CD4-positive, alpha-beta T cell (primary cell): ENCODE data around the gene CDH24. TPM values are rescaled to one million over a fixed set of nuclear protein-coding genes. Genes with fewer than 3 reads are reported as not detected.

Source experiments
- ATAC-seq: fragments of 200-7000 bp; cut with Tn5 transposase; one replicate; pipeline ENCODE4 v1.10.0; 2022; ENCODE audit warnings: mild to moderate bottlenecking; ENCODE audit not compliant: poor library complexity
- CTCF ChIA-PET: fragments of 350-600 bp; sonication (Branson Sonifier 250); formaldehyde crosslinking; loops from one replicate; lab custom pipeline; 2021; ENCODE audit warnings: antibody characterized with exemption, inconsistent platforms; lab: Charles Lee
- POLR2A ChIA-PET: fragments of 350-600 bp; sonication (Branson Sonifier 250); formaldehyde crosslinking; loops from one replicate; lab custom pipeline; 2021; ENCODE audit warnings: antibody characterized with exemption, inconsistent platforms; lab: Charles Lee
- DNase-seq, 14 experiments: peaks; one replicate each; pipeline ENCODE4 v3.0.0-alpha.2; 2013 to 2020; ENCODE audit warnings: mixed read lengths in 2 of 14
- H3K27ac ChIP-seq, 2 donors: one replicate each; pipeline versions ENCODE4 v1.5.1 to v1.7.0; 2013; ENCODE audit warnings: low read length in 2 of 2, low read depth in 1 of 2, mild to moderate bottlenecking in 1 of 2
- H3K27me3 ChIP-seq, 2 experiments: 1 replicate in 1 of 2; 2 replicates in 1 of 2; pipeline versions ENCODE4 v1.6.1 to v1.7.0; 2013; ENCODE audit warnings: low read length in 2 of 2, control low read depth in 1 of 2, mild to moderate bottlenecking in 1 of 2, moderate library complexity in 1 of 2; ENCODE audit not compliant: insufficient read depth in 2 of 2, control insufficient read depth in 1 of 2
- H3K36me3 ChIP-seq: one replicate; pipeline ENCODE4 v1.6.1; 2013; ENCODE audit warnings: low read length, control low read depth; ENCODE audit not compliant: insufficient read depth
- H3K4me1 ChIP-seq: one replicate; pipeline ENCODE4 v1.6.1; 2013; ENCODE audit warnings: low read length, control low read depth; ENCODE audit not compliant: insufficient read depth
- H3K4me3 ChIP-seq: one replicate; pipeline ENCODE4 v1.5.1; 2013; ENCODE audit warnings: mild to moderate bottlenecking, low read length, moderate library complexity
- H3K9me3 ChIP-seq, 2 experiments: 1 replicate in 1 of 2; 2 replicates in 1 of 2; pipeline versions ENCODE4 v1.6.1 to v1.7.0; 2013; ENCODE audit warnings: low read length in 2 of 2, mild to moderate bottlenecking in 2 of 2, control low read depth in 1 of 2, moderate library complexity in 1 of 2; ENCODE audit not compliant: control insufficient read depth in 1 of 2, insufficient read depth in 1 of 2
- H3K27ac Mint-ChIP-seq: one replicate; pipeline ENCODE4 v1.8.0; 2020; ENCODE audit warnings: mixed read lengths
- H3K27me3 Mint-ChIP-seq: one replicate; pipeline ENCODE4 v1.8.0; 2021; ENCODE audit warnings: mixed read lengths
- H3K36me3 Mint-ChIP-seq: one replicate; pipeline ENCODE4 v1.8.0; 2021; ENCODE audit warnings: low read depth, mixed read lengths
- H3K4me1 Mint-ChIP-seq: one replicate; pipeline ENCODE4 v1.8.0; 2021; ENCODE audit warnings: low read depth, mixed read lengths
- H3K4me3 Mint-ChIP-seq: one replicate; pipeline ENCODE4 v1.8.0; 2020; ENCODE audit warnings: mild to moderate bottlenecking, mixed read lengths
- H3K9me3 Mint-ChIP-seq: one replicate; pipeline ENCODE4 v1.8.0; 2020; ENCODE audit warnings: mixed read lengths
- intact Hi-C, 2 experiments: fragments of 100-400 bp; cut with DNase I in 1 of 2; cut with micrococcal nuclease in 1 of 2; formaldehyde crosslinking; loops; one replicate each; pipeline versions ENCODE4 v1.15.1 to v1.9.0; 2023 to 2025; cut with DNase I, micrococcal nuclease
- total RNA-seq, 174 experiments: library from RNA in 2 of 174; stranded (reverse) in 2 of 174; gene quantifications; one replicate each; pipeline ENCODE4 v1.2.3 and lab custom pipeline; 2021 to 2026
- TF ChIP-seq, protein P1 (sequence below): fragments of 200-600 bp; IDR thresholded peaks from one replicate; pipeline ENCODE4 v1.8.0; 2022; ENCODE audit warnings: antibody characterized with exemption, mild to moderate bottlenecking

Gene CDH24
- total RNA-seq, 2 experiments from 2014 or later = 3.3 to 3.7 TPM

DNA sequence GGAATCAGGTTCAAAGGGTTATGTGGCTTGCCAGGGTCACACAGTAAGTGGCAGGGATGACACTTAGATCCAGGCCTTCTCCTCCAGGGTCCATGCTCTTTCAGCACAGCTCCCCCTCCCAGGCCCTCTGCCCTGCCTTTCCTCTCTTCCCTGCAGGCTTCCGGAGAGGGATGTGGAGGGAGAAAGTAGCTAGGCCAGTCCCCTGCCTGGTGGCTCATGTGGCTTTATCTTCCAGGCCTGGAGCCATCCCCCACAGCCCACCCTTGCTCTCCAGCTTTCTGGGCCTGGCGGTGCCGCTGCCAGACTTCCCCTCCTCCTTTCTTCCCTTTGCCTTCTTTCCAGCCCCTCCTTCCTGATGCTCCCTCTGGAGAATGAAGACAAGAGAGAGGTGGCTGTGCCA, 13.6 kb downstream of the CDH24 start:
- Mint-ChIP-seq H3K36me3 (no peaks in the 10 kb centered on the region), H3K9me3 (no peaks in the 10 kb centered on the region), H3K27ac (no peak overlapping the region), H3K4me3 (no peak overlapping the region), H3K27me3 (no peaks in the 10 kb centered on the region), H3K4me1 (no peaks in the 10 kb centered on the region)
- ATAC-seq (no peak), DNase-seq (no peak)
- no peak overlapping the region for H3K27ac ChIP-seq
- ChIA-PET POLR2A (no interaction called here), CTCF (no interaction called here)
- no peaks in the 10 kb centered on the region for H3K36me3 ChIP-seq
- TF ChIP-seq, protein P1, sequence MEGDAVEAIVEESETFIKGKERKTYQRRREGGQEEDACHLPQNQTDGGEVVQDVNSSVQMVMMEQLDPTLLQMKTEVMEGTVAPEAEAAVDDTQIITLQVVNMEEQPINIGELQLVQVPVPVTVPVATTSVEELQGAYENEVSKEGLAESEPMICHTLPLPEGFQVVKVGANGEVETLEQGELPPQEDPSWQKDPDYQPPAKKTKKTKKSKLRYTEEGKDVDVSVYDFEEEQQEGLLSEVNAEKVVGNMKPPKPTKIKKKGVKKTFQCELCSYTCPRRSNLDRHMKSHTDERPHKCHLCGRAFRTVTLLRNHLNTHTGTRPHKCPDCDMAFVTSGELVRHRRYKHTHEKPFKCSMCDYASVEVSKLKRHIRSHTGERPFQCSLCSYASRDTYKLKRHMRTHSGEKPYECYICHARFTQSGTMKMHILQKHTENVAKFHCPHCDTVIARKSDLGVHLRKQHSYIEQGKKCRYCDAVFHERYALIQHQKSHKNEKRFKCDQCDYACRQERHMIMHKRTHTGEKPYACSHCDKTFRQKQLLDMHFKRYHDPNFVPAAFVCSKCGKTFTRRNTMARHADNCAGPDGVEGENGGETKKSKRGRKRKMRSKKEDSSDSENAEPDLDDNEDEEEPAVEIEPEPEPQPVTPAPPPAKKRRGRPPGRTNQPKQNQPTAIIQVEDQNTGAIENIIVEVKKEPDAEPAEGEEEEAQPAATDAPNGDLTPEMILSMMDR = no peak
- intact Hi-C loops = no loop called here
- no peaks in the 10 kb centered on the region for H3K27me3 ChIP-seq
- H3K9me3 ChIP-seq = no peaks in the 10 kb centered on the region
- H3K4me1 ChIP-seq = no peaks in the 10 kb centered on the region
- H3K4me3 ChIP-seq = no peak overlapping the region

- Histone ChIP-seq H3K4me1 (no peaks in the 10 kb centered on the region), H3K4me3 (no peak overlapping the region), H3K27ac (no peak overlapping the region), H3K36me3 (no peaks in the 10 kb centered on the region), H3K9me3 (no peaks in the 10 kb centered on the region), H3K27me3 (no peaks in the 10 kb centered on the region)
- ChIA-PET POLR2A (no interaction called here), CTCF (no interaction called here)
- TF ChIP-seq, protein P1 = no peak
- Mint-ChIP-seq H3K36me3 (no peaks in the 10 kb centered on the region), H3K27me3 (no peaks in the 10 kb centered on the region), H3K4me1 (no peaks in the 10 kb centered on the region), H3K27ac (no peak overlapping the region), H3K4me3 (no peak overlapping the region), H3K9me3 (no peaks in the 10 kb centered on the region)
- DNase-seq (no peak), ATAC-seq (no peak)
- intact Hi-C loops = no loop called here
These were observed 14.2 kb downstream of the CDH24 start for GRCh38 chr14:23043145-23043544.

GRCh38 chr14:23042162-23042965, 15.0 kb downstream of the CDH24 start, which contains the start of gene PSMB11:
Gene PSMB11 (plus strand): TSS chr14:23042212. CDS start chr14:23042226, 14 bp downstream.
- Mint-ChIP-seq H3K36me3 (no peaks in the 10 kb centered on the region), H3K9me3 (no peaks in the 10 kb centered on the region), H3K4me1 (no peaks in the 10 kb centered on the region), H3K27me3 (no peaks in the 10 kb centered on the region), H3K4me3 (no peak within 1 kb of the TSS), H3K27ac (no peak within 1 kb of the TSS)
- TF ChIP-seq, protein P1 = no peak
- DNase-seq (no peak), ATAC-seq (no peak)
- Histone ChIP-seq H3K9me3 (no peaks in the 10 kb centered on the region), H3K27me3 (no peaks in the 10 kb centered on the region), H3K4me1 (no peaks in the 10 kb centered on the region), H3K27ac (no peak within 1 kb of the TSS), H3K4me3 (no peak within 1 kb of the TSS), H3K36me3 (no peaks in the 10 kb centered on the region)
- POLR2A ChIA-PET = no interaction called here
- CTCF ChIA-PET = no interaction called here
- intact Hi-C loops = no loop called here
